AG09309 (cell line): ENCODE data around the gene FAF2.

Source experiments
- DNase-seq: peaks from one replicate; pipeline ENCODE4 v3.0.0-alpha.2; 2010; ENCODE audit warnings: low read depth
- H3K4me3 ChIP-seq: 2 replicates; pipeline ENCODE4 v1.5.1; 2011; ENCODE audit warnings: mild to moderate bottlenecking, low read depth, low read length, moderate library complexity; ENCODE audit not compliant: control insufficient read depth
- TF ChIP-seq, protein P1 (sequence below): IDR thresholded peaks from 2 replicates; pipeline ENCODE4 v1.5.1; 2011; ENCODE audit warnings: mild to moderate bottlenecking, low read depth, low read length, inconsistent platforms; ENCODE audit not compliant: insufficient read depth, control insufficient read depth; ENCODE audit errors: missing control alignments

Gene FAF2

DNA sequence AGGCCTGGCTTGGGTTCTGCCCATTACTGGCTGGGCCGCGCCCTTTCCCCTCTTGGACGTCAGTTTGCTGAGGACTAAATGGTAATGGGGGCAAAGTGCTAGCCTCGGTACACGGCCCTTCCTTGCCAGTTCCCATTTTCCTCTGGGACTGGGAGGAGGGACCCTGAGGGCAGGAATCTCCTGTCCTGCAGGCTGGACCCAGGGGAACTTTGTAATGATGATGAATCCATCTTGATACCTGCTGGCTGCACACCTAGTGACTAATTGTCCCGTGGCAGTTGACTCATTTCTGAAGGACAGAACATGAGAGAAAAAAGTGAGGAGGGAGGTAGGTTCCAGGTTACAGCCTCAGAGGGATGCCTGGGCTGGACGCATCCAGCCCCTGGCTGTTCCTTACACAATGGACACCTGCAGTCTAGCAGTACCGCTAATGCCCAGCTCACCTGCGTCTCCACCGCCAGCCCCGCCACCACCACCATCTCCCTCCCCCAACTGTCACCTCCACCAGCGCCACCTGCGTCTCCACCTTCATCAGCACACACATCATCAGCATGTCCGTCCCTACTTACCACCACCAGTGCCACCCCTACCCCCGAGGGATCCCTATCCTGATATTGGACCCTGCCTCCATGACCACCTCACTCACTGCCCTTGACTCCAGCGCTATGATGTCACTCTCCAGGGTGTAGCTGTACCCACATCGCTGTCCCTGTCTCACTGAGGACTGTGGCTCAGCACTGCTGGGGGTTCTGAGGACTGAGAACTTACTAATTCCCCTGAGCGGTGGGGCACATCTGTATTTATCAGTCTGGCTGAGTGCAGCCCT lies 105.3 kb downstream of the FAF2 start:
- no peak for DNase-seq
- no peak overlapping the region for H3K4me3 ChIP-seq
- TF ChIP-seq, protein P1, sequence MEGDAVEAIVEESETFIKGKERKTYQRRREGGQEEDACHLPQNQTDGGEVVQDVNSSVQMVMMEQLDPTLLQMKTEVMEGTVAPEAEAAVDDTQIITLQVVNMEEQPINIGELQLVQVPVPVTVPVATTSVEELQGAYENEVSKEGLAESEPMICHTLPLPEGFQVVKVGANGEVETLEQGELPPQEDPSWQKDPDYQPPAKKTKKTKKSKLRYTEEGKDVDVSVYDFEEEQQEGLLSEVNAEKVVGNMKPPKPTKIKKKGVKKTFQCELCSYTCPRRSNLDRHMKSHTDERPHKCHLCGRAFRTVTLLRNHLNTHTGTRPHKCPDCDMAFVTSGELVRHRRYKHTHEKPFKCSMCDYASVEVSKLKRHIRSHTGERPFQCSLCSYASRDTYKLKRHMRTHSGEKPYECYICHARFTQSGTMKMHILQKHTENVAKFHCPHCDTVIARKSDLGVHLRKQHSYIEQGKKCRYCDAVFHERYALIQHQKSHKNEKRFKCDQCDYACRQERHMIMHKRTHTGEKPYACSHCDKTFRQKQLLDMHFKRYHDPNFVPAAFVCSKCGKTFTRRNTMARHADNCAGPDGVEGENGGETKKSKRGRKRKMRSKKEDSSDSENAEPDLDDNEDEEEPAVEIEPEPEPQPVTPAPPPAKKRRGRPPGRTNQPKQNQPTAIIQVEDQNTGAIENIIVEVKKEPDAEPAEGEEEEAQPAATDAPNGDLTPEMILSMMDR: no peak

DNA sequence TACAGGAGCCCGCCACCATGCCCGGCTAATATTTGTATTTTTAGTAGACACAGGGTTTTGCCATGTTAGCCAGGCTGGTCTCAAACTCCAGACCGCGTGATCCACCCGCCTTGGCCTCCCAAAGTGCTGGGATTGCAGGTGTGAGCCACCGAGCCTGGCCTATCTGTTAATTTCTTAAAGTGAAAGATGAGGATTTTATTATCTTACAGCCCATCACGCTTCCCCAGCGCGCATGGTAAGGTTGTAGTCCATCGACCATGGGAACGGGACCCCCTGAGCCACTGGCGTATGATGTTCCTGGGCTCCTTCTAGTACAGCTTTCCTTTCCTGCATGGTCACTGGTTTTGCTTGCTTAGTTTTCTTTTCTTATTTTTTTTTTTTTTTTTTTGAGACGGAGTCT lies 109.7 kb downstream of the FAF2 start:
- no peak overlapping the region for H3K4me3 ChIP-seq
- no peak for DNase-seq
- TF ChIP-seq, protein P1: no peak
